ENCODE data around the gene RUFY3. TPM values are rescaled to one million over a fixed set of nuclear protein-coding genes. Genes with fewer than 3 reads are reported as not detected.

RUFY3 gene
- total and polyA plus RNA-seq, 2 of the 13 experiments (the other 11 are each of a cell fraction or from before 2014, with no cell fraction given): 17.9 to 25.3 TPM

DNA sequence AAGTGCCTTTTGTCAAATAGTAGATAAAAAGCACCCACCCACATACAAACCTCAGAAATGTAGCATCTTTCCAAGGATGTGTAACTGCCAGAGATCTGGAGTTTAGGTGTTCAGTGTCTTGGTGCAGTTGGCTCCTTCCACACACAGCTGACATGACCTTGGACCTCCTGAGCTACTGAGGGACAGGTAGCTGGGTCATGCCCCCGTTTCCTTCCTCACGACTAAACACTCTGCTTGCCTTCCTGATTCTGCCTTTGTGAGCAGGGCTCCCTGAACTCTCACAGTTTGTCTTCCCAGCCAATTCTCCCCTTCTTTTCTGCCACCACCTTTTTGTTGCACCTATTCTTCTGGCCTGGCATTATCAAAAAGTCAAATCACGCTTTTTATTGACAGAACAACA is 10.2 kb upstream of the RUFY3 start (continued):
- TF ChIP-seq, protein P1, sequence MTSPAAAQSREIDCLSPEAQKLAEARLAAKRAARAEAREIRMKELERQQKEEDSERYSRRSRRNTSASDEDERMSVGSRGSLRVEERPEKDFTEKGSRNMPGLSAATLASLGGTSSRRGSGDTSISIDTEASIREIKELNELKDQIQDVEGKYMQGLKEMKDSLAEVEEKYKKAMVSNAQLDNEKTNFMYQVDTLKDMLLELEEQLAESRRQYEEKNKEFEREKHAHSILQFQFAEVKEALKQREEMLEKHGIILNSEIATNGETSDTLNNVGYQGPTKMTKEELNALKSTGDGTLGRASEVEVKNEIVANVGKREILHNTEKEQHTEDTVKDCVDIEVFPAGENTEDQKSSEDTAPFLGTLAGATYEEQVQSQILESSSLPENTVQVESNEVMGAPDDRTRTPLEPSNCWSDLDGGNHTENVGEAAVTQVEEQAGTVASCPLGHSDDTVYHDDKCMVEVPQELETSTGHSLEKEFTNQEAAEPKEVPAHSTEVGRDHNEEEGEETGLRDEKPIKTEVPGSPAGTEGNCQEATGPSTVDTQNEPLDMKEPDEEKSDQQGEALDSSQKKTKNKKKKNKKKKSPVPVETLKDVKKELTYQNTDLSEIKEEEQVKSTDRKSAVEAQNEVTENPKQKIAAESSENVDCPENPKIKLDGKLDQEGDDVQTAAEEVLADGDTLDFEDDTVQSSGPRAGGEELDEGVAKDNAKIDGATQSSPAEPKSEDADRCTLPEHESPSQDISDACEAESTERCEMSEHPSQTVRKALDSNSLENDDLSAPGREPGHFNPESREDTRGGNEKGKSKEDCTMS (CRISPR knock-in tag; conservative IDR thresholded peaks at IDR 0.05): no peak
- TF ChIP-seq MZF1 (CRISPR knock-in tag; IDR thresholded peaks at IDR 0.05; ENCODE audit: borderline replicate concordance) (no peak), ZNF431 (CRISPR knock-in tag; IDR thresholded peaks at IDR 0.05; ENCODE audit: borderline replicate concordance, low read depth) (no peak)

DNA sequence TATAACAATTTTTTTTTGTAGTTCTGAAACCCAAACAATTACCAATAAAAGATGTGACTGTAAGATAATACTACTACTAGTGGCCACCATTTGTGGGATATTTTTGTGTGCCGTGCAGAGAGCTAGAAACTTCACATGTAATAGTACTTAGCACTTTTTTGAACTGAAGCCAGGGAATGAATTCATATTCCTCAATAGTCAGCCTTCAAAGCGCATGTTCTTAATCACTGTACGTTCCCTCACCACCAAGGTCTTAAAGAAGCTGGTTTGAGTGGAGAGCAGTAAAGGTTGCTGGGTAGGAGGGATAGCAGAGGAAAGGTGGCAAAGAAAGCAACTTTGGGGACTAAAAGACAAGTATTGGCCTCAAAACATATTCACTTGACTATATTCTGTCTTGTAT is 9.6 kb upstream of the RUFY3 start:
- BruUV-seq (replicated peaks): no TSS peak
- POLR2A ChIA-PET: no interaction called here

More for the DNA sequence above, 9.6 kb upstream of the RUFY3 start:
- Histone ChIP-seq H3K4me1 (ENCODE audit: insufficient read depth, low read length) (peaks cover 77% of the 10 kb centered on the region), H4K20me1 (ENCODE audit: insufficient read depth, low read length) (no peaks in the 10 kb centered on the region), H3K36me3 (replicated peaks in 1 of 2; ENCODE audit: control insufficient read depth in 1 of 2, insufficient read depth in 2 of 2, low read length in 2 of 2) (no peaks in the 10 kb centered on the region), H3K27ac (ENCODE audit: extremely low read length, insufficient read depth, low read length) (peak overlapping the region; percentile 7), H3K9ac (ENCODE audit: insufficient read depth, low read depth, low read length) (no peak overlapping the region), H3K4me2 (ENCODE audit: low read depth, low read length) (no peak overlapping the region), H3K27me3 (ENCODE audit: control insufficient read depth in 1 of 2, insufficient read depth in 2 of 2, low read length in 2 of 2) (no peaks in the 10 kb centered on the region), H3K9me3 (ENCODE audit: low read length) (no peaks in the 10 kb centered on the region), H3K79me2 (ENCODE audit: insufficient read depth, low read length) (peaks cover 32% of the 10 kb centered on the region), H3K4me3 (replicated peaks in 1 of 3; ENCODE audit: insufficient read depth in 1 of 3, low read depth in 2 of 3, low read length in 3 of 3) (no peak overlapping the region), H2AFZ (ENCODE audit: low read length) (no peak overlapping the region)
- CTCF ChIA-PET (ENCODE audit: low intra/inter-chr PET ratio, low total read pairs): no interaction called here
- TF ChIP-seq MTA1 (CRISPR knock-in tag; IDR thresholded peaks at IDR 0.05; ENCODE audit: borderline replicate concordance) (no peak), U2AF2 (IDR thresholded peaks at IDR 0.05; ENCODE audit: low read depth, low read length) (no peak), ZNF33A (CRISPR knock-in tag; IDR thresholded peaks at IDR 0.05; ENCODE audit: borderline replicate concordance) (no peak), ZNF205 (CRISPR knock-in tag; IDR thresholded peaks at IDR 0.05) (no peak), GTF2F1 (IDR thresholded peaks at IDR 0.05; ENCODE audit: low read length) (no peak), ZNF775 (CRISPR knock-in tag; IDR thresholded peaks at IDR 0.05; ENCODE audit: borderline replicate concordance) (no peak)
- TF ChIP-seq, protein P2, sequence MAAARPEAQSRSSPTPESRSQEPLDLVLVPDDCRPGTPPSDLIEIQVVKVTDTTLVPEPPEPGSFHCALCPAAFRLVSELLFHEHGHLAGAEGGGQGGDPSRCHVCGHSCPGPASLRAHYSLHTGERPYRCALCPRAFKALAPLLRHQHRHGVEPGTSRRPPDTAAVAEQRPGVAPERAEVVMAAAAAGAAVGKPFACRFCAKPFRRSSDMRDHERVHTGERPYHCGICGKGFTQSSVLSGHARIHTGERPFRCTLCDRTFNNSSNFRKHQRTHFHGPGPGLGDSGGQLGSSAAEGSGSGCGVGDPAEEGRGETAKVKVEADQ (CRISPR knock-in tag; IDR thresholded peaks at IDR 0.05; ENCODE audit: borderline replicate concordance): no peak
- DNase-seq (ENCODE audit: low spot score): no peak
- 97% methylated on average over 3 of the region's 3 CpGs for WGBS (ENCODE audit: low lambda C conversion rate)
- FAIRE-seq: no peak
- in situ Hi-C loops (cut with HindIII; ENCODE audit: extremely low pct_ligation_motif_present, low pct_unique_long_range_greater_than_20kb) (no loop called here), intact Hi-C loops (cut with micrococcal nuclease; ENCODE audit: unreplicated experiment) (no loop called here)
- ATAC-seq: no peak
